ENCODE results near the gene KANSL1.

GRCh38 chr17:46167267-46167666 lies 26.0 kb downstream of the KANSL1 start:
- TF ChIP-seq RFX5 (IDR thresholded peaks at IDR 0.05; ENCODE audit: low read depth, low read length) (no peak), SMC3 (IDR thresholded peaks at IDR 0.05; ENCODE audit: borderline replicate concordance, low read length) (no peak), GABPA (IDR thresholded peaks at IDR 0.05; ENCODE audit: low read depth) (no peak), BCL11A (IDR thresholded peaks at IDR 0.05; ENCODE audit: low read depth, low read length) (no peak), SIX5 (IDR thresholded peaks at IDR 0.05; ENCODE audit: low read depth, low read length, severe bottlenecking) (no peak)
